H1 (cell line): ENCODE results near the gene TRIM65.
"Not testable (repeated sequence)": the region's sequence is repeated elsewhere in the genome, so short reads cannot be mapped to it uniquely, and the experiment has no call there.

Experiments used
- ASH2L ChIP-seq: fragments of 200-600, 300-600 bp; sonication (generic); IDR thresholded peaks from one replicate; pipeline ENCODE4 v1.7.1; 2017; ENCODE audit warnings: low read length
- CBX8 ChIP-seq: fragments of 300-800, 300-1000 bp; sonication (generic); IDR thresholded peaks from 2 replicates; pipeline ENCODE4 v1.7.1; 2016; ENCODE audit warnings: low read depth, low read length, borderline replicate concordance
- JUND ChIP-seq: IDR thresholded peaks from 2 replicates; pipeline ENCODE4 v1.6.1; 2011; ENCODE audit warnings: mild to moderate bottlenecking, improper control_type of control experiment, low read length
- KDM1A ChIP-seq: fragments of 200-600, 300-600 bp; sonication (generic); IDR thresholded peaks from 2 replicates; pipeline ENCODE4 v1.7.1; 2016; ENCODE audit warnings: mild to moderate bottlenecking, low read length, borderline replicate concordance
- MAFK ChIP-seq: IDR thresholded peaks from 2 replicates; pipeline ENCODE4 v1.6.1; 2012; ENCODE audit warnings: low read depth, mild to moderate bottlenecking, improper control_type of control experiment, low read length
- POLR2A ChIP-seq, 2 experiments: IDR thresholded peaks; 1 replicate in 1 of 2; 2 replicates in 1 of 2; pipeline ENCODE4 v1.6.1; 2011; ENCODE audit warnings: low read depth in 2 of 2, low read length in 2 of 2, mild to moderate bottlenecking in 2 of 2; ENCODE audit errors: control extremely low read depth in 1 of 2
- RAD21 ChIP-seq, 2 experiments: IDR thresholded peaks in 1 of 2; conservative IDR thresholded peaks in 1 of 2; 2 replicates each; pipeline ENCODE4 v1.6.1; 2011; ENCODE audit warnings: low read depth in 2 of 2, low read length in 2 of 2, improper control_type of control experiment in 1 of 2, inconsistent platforms in 1 of 2, mild to moderate bottlenecking in 1 of 2, moderate library complexity in 1 of 2
- SP1 ChIP-seq: IDR thresholded peaks from 2 replicates; pipeline ENCODE4 v1.6.1; 2011; ENCODE audit warnings: low read depth, low read length
- SUZ12 ChIP-seq: fragments of 200-600 bp; sonication (generic); IDR thresholded peaks from 2 replicates; pipeline ENCODE4 v1.6.1; 2012; ENCODE audit warnings: mild to moderate bottlenecking, inconsistent platforms, low read length, moderate library complexity, mixed read lengths
- TF ChIP-seq, protein P1 (sequence below), 3 experiments: IDR thresholded peaks; 1 replicate in 2 of 3; 2 replicates in 1 of 3; pipeline versions ENCODE4 v1.5.1 to v1.6.1; 2011; ENCODE audit warnings: low read length in 3 of 3, mild to moderate bottlenecking in 3 of 3, inconsistent platforms in 2 of 3, low read depth in 1 of 3, moderate library complexity in 1 of 3; ENCODE audit not compliant: insufficient read depth in 1 of 3; ENCODE audit errors: control extremely low read depth in 1 of 3
- TF ChIP-seq, protein P2 (sequence below): IDR thresholded peaks from 2 replicates; pipeline ENCODE4 v1.6.1; 2012; ENCODE audit warnings: low read length, inconsistent platforms

DNA sequence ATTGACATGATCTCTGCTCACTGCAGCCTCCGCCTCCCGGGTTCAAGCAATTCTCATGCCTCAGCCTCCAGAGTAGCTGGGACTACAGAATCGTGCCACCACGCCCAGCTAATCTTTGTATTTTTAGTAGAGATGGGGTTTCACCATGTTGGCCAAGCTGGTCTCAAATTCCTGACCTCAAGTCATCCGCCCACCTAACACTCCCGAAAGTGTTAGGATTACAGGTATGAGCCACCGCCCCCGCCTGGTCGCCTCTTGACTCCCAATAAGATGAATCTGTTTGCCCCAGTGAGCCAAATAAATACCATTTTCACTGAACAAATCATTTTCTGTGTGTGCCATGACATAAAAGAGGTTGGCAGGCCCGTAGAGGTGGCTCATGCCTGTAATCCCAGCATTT lies 37.4 kb downstream of the TRIM65 start:
- TF ChIP-seq KDM1A; CBX8; RAD21 (IDR thresholded peaks at IDR 0.05 in 1 of 2, conservative IDR thresholded peaks at IDR 0.05 in 1 of 2; ENCODE audit: low read depth in 2 of 2, low read length in 2 of 2); SP1; JUND; POLR2A (IDR thresholded peaks at IDR 0.05; ENCODE audit: control extremely low read depth in 1 of 2, low read depth in 2 of 2, low read length in 2 of 2); MAFK; SUZ12; ASH2L: not testable (repeated sequence)
- TF ChIP-seq, protein P1, sequence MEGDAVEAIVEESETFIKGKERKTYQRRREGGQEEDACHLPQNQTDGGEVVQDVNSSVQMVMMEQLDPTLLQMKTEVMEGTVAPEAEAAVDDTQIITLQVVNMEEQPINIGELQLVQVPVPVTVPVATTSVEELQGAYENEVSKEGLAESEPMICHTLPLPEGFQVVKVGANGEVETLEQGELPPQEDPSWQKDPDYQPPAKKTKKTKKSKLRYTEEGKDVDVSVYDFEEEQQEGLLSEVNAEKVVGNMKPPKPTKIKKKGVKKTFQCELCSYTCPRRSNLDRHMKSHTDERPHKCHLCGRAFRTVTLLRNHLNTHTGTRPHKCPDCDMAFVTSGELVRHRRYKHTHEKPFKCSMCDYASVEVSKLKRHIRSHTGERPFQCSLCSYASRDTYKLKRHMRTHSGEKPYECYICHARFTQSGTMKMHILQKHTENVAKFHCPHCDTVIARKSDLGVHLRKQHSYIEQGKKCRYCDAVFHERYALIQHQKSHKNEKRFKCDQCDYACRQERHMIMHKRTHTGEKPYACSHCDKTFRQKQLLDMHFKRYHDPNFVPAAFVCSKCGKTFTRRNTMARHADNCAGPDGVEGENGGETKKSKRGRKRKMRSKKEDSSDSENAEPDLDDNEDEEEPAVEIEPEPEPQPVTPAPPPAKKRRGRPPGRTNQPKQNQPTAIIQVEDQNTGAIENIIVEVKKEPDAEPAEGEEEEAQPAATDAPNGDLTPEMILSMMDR (IDR thresholded peaks at IDR 0.05; ENCODE audit: control extremely low read depth in 1 of 3, insufficient read depth in 1 of 3, low read depth in 1 of 3, low read length in 3 of 3), result not testable (repeated sequence)
- TF ChIP-seq, protein P2, sequence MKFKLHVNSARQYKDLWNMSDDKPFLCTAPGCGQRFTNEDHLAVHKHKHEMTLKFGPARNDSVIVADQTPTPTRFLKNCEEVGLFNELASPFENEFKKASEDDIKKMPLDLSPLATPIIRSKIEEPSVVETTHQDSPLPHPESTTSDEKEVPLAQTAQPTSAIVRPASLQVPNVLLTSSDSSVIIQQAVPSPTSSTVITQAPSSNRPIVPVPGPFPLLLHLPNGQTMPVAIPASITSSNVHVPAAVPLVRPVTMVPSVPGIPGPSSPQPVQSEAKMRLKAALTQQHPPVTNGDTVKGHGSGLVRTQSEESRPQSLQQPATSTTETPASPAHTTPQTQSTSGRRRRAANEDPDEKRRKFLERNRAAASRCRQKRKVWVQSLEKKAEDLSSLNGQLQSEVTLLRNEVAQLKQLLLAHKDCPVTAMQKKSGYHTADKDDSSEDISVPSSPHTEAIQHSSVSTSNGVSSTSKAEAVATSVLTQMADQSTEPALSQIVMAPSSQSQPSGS, result not testable (repeated sequence)
